Stimulated activated CD8-positive, alpha-beta memory T cell treated with anti-CD3 and anti-CD28 coated beads, Interleukin-7, amount 100 ng/mL, for 4 hours (primary cell): ENCODE measurements around the gene RGS11.
"Not testable (repeated sequence)": the region's sequence is repeated elsewhere in the genome, so short reads cannot be mapped to it uniquely, and the experiment has no call there.

ENCODE experiments used
- DNase-seq, 2 donors: peaks; one replicate each; pipeline ENCODE4 v3.0.0-alpha.2; 2020; ENCODE audit warnings: low read depth in 2 of 2

The RGS11 gene

DNA sequence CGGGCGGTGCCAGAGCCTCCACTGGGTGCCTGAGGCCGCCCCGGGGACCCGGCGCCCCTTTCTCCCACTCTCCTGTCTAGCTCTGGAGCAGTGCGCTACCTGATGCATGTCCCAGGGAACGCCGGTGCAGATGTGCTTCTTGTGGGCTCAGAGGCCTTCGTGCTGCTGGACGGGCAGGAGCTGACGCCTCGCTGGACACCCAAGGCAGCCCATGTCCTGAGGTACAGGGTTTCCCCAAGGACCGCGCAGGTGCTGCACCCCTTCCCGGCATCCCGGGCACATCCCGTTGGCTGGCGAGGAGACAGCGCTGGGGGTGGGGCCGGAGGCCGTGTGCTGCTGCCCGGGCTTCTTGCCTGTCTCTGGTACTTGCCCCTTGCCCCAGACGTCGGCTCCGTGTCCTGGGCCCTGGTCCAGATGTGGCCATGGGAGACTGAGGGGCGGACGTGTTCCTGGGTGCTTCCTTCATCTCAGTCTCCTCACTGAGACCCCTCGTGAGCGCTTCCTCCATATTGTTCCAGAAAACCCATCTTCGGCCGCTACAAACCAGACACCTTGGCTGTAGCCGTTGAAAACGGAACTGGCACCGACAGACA lies 12.5 kb downstream of the RGS11 start:
- DNase-seq: no peak

DNA sequence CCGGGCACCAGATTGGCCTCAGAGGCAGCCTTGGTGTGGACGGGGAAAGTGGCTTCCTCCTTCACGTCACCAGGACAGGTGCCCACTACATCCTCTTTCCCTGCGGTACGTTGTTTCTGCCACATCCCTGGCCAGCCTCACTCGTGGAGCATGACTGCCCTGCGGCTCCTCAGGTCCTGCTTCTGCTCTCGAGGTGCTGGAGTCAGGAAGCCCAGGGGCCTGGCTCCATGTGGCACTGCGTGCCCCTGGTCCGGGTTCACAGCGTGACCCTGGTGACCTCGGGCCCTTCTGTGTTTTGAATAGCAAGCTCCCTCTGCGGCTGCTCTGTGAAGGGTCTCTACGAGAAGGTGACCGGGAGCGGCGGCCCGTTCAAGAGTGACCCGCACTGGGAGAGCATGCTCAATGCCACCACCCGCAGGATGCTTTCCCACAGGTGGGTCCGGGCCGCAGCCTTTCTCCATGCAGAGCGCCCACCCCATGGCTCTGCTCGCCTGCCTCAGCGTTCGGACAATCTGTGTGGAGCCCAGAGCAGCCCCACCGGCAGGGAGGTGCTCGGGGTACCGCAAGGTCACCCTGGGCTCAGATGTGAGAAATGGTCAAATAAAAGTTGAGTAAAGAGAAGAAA lies 13.5 kb downstream of the RGS11 start:
- DNase-seq: no peak

DNA sequence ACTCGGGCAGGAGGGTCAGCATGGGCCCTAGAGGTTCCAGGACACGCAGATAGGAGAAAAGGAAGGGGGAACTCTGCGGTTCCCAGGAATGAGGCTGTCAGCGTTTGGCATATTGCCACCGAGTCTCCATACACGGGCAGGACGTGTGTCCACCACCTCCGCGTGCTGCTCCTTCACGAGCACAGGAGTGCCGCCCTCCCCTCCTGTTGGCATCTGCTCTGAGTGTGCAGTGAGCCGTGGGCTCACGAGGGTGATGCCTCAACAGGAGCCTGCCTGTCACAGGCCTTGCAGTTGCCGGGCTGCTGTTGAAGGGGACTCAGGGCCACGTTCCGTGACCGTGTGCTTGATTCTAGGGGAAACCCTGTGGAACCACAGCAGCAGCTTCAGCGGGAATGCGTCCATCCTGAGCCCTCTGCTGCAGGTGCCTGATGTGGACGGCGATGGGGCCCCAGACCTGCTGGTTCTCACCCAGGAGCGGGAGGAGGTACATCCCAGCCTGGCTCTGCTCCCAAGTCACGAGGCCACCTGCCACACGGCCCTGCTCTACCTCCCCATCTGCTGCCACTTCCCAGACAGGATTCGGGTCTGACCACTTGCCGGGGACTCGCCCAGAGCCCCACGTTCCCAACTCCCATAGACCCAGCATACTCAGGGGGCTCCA lies 14.6 kb downstream of the RGS11 start:
- no peak for DNase-seq

DNA sequence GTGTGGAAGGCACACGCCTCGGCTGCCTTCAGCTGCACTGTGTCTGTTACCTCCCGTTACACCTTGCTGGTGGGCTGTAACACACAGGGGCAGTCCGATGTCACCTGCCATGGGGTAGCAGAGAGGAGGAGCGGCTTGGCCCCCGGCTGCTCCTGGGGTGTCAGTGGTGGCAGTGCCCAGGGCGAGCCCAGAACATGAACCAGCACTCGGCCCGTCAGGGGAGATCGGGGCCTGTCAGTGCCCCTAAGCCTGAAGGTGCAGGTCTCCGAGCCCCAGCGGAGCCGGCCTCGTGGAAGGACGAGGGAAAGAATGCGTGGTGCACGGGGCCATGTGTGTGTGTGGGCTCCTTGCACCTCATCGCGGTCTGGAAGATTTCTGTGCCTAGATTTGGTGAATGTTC lies 15.4 kb downstream of the RGS11 start:
- DNase-seq: no peak

DNA sequence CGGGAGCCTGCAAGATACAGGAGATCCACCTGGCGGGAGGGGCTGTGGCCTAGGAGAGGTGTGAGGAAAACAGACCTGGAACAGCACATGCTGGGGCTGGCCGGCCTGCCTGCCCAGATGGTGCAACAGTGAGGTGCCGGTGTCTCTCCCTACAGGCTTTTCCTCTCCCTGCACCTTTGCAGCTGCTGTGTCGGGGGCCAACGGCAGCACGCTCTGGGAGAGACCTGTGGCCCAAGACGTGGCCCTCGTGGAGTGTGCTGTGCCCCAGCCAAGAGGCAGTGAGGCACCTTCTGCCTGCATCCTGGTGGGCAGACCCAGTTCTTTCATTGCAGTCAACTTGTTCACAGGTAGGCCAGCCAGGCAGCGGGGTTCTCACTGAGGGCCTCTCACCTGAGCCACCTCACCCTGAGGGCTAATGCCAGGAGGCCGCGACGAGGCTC lies 15.9 kb downstream of the RGS11 start:
- DNase-seq: no peak

DNA sequence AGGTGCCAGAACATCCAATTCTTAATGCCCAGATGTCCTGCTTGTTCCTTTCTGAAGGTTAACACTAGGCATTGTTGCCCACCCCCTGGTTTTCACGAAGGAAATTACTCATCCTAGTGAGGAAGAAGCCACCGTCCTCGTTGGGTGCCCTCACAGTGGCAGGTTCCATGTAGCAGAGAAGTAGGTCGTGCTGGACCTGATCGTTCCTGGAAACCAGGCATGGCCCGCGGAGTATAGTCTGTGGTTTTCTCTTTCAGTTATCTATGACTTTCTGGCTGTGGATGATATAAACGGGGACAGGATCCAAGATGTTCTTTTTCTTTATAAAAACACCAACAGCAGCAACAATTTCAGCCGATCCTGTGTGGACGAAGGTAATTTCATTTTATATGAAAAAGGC lies 16.5 kb downstream of the RGS11 start:
- DNase-seq: no peak

DNA sequence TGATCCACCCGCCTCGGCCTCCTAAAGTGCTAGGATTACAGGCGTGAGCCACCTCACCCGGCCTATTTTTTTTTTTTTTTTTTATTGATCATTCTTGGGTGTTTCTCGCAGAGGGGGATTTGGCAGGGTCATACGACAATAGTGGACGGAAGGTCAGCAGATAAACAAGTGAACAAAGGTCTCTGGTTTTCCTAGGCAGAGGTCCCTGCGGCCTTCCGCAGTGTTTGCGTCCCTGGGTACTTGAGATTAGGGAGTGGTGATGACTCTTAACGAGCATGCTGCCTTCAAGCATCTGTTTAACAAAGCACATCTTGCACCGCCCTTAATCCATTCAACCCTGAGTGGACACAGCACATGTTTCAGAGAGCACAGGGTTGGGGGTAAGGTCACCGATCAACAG lies 17.7 kb downstream of the RGS11 start:
- not testable (repeated sequence) for DNase-seq

DNA sequence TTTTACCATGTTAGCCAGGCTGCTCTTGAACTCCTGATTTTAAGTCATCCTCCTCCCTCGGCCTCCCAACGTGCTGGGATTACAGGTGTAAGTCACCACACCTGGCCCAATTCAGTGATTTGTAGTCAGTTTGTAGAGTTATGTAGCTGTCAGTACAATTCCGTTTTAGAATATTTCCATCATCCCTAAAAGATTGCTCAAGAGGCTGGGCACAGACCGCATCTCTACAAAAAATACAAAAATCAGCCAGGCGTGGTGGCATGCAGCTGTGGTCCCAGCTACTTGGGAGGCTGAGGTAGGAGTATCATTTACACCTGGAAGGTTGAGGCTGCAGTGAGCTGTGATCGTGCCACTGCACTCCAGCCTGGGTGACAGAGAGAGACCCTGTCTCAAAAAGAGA lies 20.6 kb downstream of the RGS11 start:
- no peak for DNase-seq

DNA sequence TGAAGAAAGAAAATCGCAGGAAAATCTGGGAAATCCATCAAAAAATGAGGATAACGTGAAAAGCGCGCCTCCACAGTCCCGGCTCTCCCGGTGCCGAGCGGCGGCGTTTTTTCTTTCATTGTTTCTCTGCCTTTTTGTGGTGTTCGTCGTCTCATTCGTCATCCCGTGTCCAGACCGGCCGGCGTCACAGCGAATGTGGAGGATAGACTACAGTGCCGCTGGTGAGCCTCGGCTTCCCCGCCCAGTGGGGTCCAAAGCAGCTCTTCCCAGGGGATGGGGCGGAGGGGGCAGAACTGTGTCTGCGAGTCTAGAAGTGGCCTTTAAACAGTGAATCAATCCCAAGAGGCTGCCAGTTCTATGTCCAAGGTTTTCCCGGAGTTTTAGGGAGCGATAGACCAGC lies 21.3 kb downstream of the RGS11 start:
- DNase-seq: no peak

DNA sequence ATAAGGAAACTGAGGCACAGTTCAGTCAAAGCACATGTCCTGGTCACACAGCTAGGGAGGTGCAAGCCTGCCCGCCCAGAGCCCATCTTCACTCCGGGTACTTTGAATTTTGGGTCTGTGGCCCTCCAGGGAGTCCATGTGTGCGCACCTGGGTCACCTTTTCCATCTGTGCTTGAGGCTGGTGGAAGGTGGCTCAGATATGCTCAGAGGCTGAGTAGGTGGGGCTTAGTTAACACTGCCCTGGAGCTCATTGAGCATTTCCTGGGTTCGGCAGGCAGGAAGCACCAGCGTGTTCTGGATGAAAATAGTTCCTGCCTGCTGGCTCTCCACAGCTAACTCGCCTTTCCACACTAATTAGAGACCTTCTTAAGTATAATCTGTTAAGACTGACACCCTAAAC lies 21.9 kb downstream of the RGS11 start:
- no peak for DNase-seq

DNA sequence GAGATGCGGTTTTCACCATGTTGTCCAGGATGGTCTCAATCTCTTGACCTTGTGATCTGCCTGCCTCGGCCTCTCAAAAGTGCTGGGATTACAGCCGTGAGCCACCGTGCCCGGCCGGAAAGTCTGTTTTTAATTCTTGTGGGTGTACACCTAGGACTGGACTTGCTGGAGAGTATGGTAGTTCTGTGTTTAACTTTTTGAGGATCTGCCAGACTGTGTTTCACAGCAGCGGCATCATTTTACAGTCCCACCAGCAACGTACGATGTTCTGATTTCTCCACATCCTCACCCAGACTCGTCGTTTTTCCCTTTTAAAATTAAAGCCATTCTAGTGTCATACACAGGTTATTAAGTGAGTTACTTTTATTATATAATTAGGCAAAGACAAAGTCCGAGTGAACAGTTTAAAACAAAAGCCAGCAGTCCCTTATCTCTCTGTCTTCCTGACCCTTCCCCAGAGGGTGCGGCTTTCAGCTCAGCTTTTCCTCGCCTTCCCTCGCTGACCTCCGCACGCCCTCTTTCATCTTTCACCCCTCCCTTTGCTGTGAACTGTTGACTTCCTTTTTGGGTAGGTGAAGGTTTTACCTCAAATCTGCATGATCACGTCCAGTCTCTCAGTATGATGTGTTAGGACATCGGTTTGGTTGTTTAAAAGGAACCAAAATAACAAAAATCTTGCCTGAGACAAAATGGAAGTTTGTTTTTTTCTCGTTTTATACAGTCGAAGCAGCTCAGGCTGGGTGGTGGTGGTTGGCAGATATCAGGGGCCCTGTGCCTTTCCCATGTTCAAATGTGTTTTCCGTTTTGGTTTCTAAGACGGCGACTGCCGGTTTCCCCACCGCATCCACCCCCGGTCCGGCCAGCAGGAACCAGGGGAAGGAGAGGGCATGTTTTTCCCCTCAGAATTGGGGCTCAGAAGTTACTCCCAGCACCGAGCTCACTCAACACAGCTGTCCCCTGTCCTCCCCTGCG lies 23.1 kb downstream of the RGS11 start:
- DNase-seq: no peak

DNA sequence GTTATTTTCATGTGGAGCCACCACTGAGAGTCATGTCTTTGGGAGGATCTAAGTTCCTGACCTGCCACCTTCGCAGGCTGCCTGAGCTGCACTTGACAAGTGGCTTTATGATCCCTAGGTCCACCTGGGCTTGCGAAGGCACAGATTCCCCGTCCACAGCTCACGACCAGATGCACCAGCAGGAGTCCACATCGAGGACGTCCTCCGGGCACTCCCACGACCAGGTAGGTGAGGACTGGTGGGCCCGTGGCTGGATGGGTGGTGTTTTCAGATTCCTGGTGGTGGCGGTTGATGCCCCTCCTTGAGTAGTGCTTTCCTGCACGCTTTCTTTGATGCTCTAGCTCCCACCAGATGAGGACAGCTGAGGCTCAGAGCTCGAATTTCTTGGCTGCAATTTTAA lies 26.3 kb downstream of the RGS11 start:
- DNase-seq: no peak

DNA sequence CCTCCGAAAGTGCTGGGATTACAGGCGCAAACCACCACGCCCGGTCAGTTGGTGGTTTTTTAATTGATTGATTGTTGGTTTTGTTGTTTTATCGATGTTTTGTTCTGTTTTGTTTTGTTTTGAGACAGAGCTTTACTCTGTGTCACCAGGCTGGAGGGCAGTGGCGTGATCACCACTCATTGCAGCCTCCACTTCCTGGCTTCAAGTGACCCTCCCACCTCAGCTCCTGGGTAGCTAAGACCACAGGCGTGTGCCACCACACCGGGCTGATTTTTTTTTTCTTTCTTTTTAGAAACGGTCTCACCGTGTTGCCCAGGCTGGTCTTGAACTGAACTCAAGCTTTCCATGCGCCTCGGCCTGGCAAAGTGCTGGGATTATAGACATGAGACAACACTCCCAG lies 28.7 kb downstream of the RGS11 start:
- no peak for DNase-seq

DNA sequence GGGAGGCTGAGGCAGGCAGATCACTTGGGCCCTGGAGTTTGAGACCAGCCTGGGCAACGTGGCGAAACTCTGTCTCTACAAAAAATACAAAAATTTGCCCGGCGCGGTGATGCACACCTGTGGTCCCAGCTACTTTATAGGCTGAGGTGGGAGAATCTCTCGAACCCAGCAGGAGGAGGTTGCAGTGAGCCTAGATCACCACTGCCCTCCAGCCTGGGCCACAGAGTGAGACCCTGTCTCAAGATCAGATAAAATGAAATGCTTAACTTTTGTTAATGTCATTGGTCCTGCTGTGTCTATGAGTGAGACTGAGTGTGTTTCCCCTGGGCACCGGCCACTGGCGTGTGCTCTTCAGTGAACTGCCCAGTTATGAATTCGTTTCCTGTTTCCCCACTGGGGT lies 30.6 kb downstream of the RGS11 start:
- DNase-seq: no peak

DNA sequence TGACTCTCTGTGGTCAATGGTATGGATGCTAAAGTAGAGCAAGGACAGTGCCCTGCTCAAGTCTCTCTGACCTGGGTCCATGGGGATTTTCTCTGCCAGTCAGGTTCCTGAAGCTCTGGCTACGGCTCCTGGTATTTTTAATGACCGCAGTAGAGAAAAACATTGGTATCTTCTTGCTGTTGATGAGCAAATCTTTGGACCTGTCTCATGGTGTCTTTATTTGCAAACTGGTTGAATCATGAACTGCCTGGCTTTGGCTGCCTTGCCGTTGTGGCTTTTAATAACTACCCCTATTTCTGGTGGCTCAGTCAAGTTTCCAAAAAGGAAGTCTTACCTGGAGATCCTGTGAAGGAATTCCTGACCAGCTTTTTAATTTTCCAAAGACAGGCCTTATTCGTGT lies 32.4 kb downstream of the RGS11 start:
- DNase-seq: no peak

DNA sequence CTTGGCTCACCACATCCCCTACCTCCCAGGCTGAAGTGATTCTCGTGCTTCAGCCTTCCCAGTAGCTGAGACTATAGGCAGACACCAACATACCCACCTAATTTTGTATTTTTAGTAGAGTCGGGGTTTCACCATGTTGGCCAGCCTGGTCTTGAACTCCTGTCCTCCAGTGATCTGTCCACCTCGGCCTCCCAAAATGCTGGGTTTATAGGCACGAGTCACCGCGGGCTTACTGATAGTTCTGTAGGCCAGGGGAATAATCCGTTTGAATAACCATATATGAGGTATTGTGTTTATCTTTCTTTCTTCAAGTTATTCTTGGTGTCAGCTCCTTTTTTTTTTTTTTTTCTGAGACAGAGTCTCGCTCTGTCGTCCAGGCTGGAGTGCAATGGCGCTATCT lies 33.5 kb downstream of the RGS11 start:
- no peak for DNase-seq

DNA sequence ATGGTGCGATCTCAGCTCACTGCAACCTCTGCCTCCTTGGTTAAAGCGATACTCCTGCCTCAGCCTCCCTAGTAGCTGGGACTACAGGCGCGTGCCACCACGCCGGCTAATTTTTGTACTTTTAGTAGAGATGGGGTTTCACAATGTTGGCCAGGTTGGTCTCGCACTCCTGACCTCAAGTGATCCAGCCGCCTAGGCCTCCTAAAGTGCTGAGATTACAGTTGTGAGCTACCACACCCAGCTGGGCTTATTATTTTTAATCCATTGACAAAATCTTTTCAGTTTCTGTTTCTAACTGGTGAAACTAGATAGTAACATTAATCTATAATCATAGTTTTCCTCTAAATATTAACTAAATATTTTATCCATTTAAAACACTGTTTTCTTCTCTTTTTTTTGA lies 35.2 kb downstream of the RGS11 start:
- no peak for DNase-seq

DNA sequence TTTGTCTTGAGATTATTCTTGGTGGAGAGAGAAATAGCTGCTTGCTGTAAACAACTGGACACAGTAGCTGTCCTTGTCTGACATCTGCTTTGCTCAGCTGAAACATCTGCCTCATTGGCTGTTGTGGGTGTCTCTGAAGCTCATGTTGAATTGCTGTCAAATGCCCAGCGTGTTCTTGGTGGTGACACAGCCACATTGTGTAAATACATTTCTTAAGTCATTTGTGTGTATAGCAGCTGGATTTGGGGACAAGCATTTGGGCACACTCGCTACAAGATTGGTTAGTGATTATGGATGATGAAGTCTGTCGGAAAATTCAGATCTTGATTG lies 35.8 kb downstream of the RGS11 start:
- DNase-seq: no peak

DNA sequence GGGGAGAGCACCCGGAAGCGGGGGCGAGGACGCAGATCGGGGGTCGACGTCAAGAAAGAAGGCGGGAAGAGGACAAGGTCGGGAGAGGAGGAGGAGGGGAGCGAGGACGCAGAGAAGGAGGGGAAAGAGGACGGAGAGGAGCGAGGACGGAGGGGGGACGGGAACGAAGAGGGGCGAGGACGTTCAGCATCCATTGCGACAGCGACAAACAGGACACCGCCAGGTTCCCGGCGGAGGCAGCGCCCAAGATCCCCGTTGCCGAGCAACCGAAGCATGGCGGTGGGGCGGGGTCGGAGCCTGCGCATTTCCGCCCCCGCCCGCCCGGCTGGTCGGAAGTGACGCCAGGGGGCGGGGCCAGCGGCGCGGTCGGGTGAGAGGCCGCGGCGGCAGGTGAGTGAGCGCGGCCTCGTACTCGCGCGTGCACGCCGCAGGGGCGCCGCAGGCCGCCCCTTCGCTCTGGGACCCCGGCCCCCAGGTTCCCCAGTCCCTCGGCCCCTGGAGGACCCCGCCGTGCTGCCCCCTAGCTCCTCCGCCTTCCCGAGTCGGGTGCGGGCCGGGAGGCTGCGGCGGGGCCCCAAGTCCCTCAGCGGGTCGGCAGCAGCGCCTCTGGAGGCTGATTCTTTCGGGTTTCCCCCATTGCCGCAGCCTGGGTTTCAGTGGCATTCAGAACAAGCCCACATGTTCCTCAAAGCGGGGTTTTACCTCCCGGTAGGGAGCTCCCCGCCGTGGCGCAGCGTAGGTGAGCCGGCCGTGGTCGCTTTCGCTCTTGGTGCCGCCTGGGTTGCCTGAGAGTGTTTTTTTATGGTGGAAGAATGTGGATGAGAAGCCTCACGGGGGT lies 41.1 kb downstream of the RGS11 start, which contains the start of gene FAM234A:
TSS of gene FAM234A (plus strand) at position 354 of the 838 bp plus-strand sequence. CDS start 19,593 bp downstream, outside the sequence.
- DNase-seq: peak; percentile 86 to 93

DNA sequence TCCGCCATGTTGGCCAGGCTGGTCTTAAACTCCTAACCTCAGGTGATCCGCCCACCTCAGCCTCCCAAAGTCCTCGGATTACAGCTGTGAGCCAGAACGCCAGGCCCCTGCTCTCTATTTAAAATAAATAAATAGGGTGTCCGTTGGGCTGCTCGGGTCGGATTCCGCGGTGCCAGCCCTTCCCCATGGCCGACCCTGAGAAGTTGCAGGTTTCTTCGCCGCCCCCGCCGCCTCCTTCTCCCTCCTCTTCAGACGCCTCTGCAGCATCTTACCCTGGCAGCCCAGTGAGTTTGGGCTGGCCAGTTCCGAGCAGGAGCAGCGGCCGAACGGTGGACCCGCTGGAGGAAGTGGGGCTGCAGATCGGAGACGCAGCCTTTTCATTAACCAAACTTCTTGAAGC lies 44.8 kb downstream of the RGS11 start:
- no peak for DNase-seq

DNA sequence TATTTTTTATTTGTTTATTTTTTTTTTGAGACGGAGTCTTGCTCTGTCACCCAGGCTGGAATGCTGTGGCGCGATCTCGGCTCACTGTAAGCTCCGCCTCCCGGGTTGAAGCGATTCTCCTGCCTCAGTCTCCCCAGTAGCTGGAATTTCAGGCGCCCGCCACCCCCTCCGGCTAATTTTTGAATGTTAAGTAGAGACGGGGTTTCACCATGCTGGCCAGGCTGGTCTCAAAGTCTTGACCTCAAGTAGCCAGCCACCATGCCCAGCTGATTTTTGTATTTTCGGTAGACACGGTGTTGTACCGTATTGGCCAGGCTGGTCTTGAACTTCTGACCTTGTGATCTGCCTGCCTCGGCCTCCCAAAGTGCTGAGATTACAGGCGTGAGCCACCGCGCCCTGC lies 45.4 kb downstream of the RGS11 start:
- DNase-seq: not testable (repeated sequence)
